EL (cell line): Measurements from ENCODE around the gene HOXA2.

ENCODE experiments used
- DNase-seq: peaks from one replicate; pipeline ENCODE4 v3.0.0-alpha.2; 2016

HOXA2 gene

GRCh38 chr7:27071622-27072390 lies 30.7 kb downstream of the HOXA2 start:
- no peak for DNase-seq

DNA sequence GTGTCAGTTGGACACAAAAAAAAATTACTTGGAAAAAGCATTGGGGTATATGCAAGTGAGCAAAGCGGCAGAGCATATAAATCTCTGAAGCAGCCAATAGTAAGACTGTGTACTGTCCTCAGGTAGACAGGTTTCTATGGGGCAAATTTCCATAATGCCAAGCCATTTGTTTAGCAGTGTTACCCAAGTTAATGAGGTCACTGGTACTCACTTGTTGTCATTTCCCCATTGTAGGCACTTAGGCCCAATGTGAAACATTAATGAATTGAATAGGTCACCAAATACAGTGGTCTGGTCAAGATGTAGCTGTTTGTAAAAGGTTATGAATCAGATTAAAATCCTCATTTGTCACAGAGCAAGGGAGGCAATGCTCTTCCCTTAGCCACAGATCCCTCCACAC lies 34.2 kb downstream of the HOXA2 start:
- DNase-seq: no peak

GRCh38 chr7:27066148-27066547 lies 36.3 kb downstream of the HOXA2 start:
- DNase-seq: peak; percentile 93

DNA sequence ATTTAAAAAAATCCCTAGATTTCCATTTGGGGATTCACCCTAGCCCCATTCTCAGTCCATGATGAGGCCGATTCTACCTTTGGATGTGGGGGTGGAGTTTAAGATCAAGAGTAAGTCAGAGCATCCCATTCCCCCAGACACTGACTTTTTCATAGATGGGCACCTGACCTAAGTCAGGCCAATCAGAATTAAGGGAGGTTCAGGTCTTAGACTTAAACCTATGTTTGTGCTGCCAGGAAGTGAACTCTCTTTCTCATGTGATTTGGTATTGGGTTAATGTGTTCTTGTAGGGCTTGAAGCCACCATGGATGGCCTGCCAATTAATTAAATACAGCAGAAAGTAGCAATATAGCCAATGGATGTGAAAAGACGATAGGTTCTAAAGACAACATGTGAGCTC lies 36.8 kb downstream of the HOXA2 start:
- no peak for DNase-seq

- no peak for DNase-seq
Measured at GRCh38 chr7:27064661-27065060, 37.8 kb downstream of the HOXA2 start.

- no peak for DNase-seq
Measured at GRCh38 chr7:27064159-27064558, 38.3 kb downstream of the HOXA2 start.

- peak; percentile 22 for DNase-seq
Measured at GRCh38 chr7:27062946-27063345, 39.5 kb downstream of the HOXA2 start.

- no peak for DNase-seq
Measured at GRCh38 chr7:27053153-27053552, 49.3 kb downstream of the HOXA2 start.

DNA sequence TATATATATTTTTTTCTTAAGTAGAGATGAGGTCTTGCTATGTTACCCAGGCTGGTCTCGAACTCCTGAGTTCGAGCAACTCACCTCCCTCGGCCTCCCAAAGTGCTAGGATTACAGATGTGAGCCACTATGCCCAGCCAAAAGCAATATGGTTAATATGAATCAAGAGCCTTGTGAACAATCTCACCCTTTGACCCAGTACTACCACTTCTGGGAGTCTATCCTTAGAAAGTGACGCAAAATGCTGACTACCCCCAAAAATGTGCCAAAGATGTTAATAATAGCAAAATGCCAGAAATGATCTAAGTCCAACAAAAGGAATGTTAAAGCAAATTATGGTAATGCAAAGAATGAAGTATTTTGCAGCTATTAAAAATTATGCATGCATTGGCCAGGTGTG lies 51.0 kb downstream of the HOXA2 start:
- no peak for DNase-seq
